Measurements from ENCODE around the gene CACNA2D2.

GRCh38 chr3:50320853-50321335, 182.5 kb downstream of the CACNA2D2 start:
- TF ChIP-seq CTCF (IDR thresholded peaks at IDR 0.05) (no peak), POLR2A (IDR thresholded peaks at IDR 0.05) (peak in 2 of 3 donors; percentile 59 to 64)

All from body of pancreas (tissue), 4 donors.